Measurements from ENCODE around the gene TECPR2.

GRCh38 chr14:102497998-102498677, 135.4 kb downstream of the TECPR2 start:
- TF ChIP-seq CTCF (IDR thresholded peaks at IDR 0.05 in 2 of 3, conservative IDR thresholded peaks at IDR 0.05 in 1 of 3; ENCODE audit: borderline replicate concordance in 1 of 3, insufficient read depth in 1 of 3, low read depth in 2 of 3, low read length in 2 of 3) (peak; percentile 16 to 49 (median 46); a peak in 5 of 6 replicates), POLR2AphosphoS5 (IDR thresholded peaks at IDR 0.05; ENCODE audit: low read depth, low read length) (no peak), POLR2A (IDR thresholded peaks at IDR 0.05; ENCODE audit: borderline replicate concordance, extremely low read depth, insufficient read depth, insufficient read length) (no peak), MAX (IDR thresholded peaks at IDR 0.05) (no peak), ELF1 (IDR thresholded peaks at IDR 0.05; ENCODE audit: borderline replicate concordance, low read depth) (no peak), EGR1 (IDR thresholded peaks at IDR 0.05; ENCODE audit: low read depth) (no peak), EZH2phosphoT487 (IDR thresholded peaks at IDR 0.05; ENCODE audit: borderline replicate concordance) (no peak), REST (IDR thresholded peaks at IDR 0.05; ENCODE audit: low read depth) (no peak), CEBPB (IDR thresholded peaks at IDR 0.05; ENCODE audit: low read depth) (no peak), SRF (IDR thresholded peaks at IDR 0.05; ENCODE audit: low read depth) (no peak), EZH2 (IDR thresholded peaks at IDR 0.05) (no peak), ZBTB33 (IDR thresholded peaks at IDR 0.05; ENCODE audit: extremely low read depth, insufficient replicate concordance, low read length) (no peak)
